K562 (cell line): Measurements from ENCODE around the gene MYL12A. TPM values are rescaled to one million over a fixed set of nuclear protein-coding genes. Genes with fewer than 3 reads are reported as not detected.
A peak's percentile ranks its signal among the peaks of the same experiment; 100 is the strongest.

Source experiments
- BRF2 ChIP-seq: IDR thresholded peaks from 3 replicates; pipeline ENCODE4 v1.6.1; 2011; ENCODE audit warnings: borderline replicate concordance, mild to moderate bottlenecking; ENCODE audit not compliant: insufficient read length, insufficient read depth
- E2F8 ChIP-seq: fragments of 450-650 bp; IDR thresholded peaks from 2 replicates; pipeline ENCODE4 v1.7.1; 2018; ENCODE audit warnings: mild to moderate bottlenecking, low read depth; ENCODE audit not compliant: partially characterized antibody
- ETS1 ChIP-seq: conservative IDR thresholded peaks from 2 replicates; pipeline ENCODE4 v1.6.1; 2011; ENCODE audit warnings: low read depth, mild to moderate bottlenecking, low read length; ENCODE audit not compliant: control insufficient read depth
- FIP1L1 ChIP-seq: fragments of 200-400 bp; formaldehyde crosslinking; IDR thresholded peaks from 2 replicates; pipeline ENCODE4 v1.6.1; 2018; ENCODE audit warnings: mild to moderate bottlenecking, low read depth, low read length; ENCODE audit not compliant: poor library complexity, severe bottlenecking
- FOXK1 ChIP-seq: sonication (generic); formaldehyde crosslinking; IDR thresholded peaks from 2 replicates; pipeline ENCODE4 v1.8.0; 2022; ENCODE audit warnings: missing genetic modification reagents, mild to moderate bottlenecking, borderline replicate concordance
- GTF2B ChIP-seq: IDR thresholded peaks from 2 replicates; pipeline ENCODE4 v1.6.1; 2011; ENCODE audit not compliant: insufficient read length; ENCODE audit errors: extremely low read depth
- JUNB ChIP-seq: fragments of 450-650 bp; formaldehyde crosslinking; conservative IDR thresholded peaks from 2 replicates; pipeline ENCODE4 v1.4.0; 2020; ENCODE audit warnings: mild to moderate bottlenecking
- KLF13 ChIP-seq: fragments of 450-650 bp; IDR thresholded peaks from 2 replicates; pipeline ENCODE4 v1.6.1; 2016; ENCODE audit warnings: missing genetic modification characterization, low read depth, mild to moderate bottlenecking, missing compliant biosample characterization, moderate library complexity, borderline replicate concordance
- NR2C2 ChIP-seq, 2 experiments: fragments of 200-800 bp in 1 of 2; sonication (Bioruptor generic) in 1 of 2; sonication (generic) in 1 of 2; formaldehyde crosslinking in 1 of 2; IDR thresholded peaks; 2 replicates each; pipeline versions ENCODE4 v1.6.1 to v1.8.0; 2016 to 2022; ENCODE audit warnings: mild to moderate bottlenecking in 1 of 2, missing compliant biosample characterization in 1 of 2, missing genetic modification characterization in 1 of 2, missing genetic modification reagents in 1 of 2
- NR2F6 ChIP-seq: fragments of 450-650 bp; formaldehyde crosslinking; IDR thresholded peaks from 2 replicates; pipeline ENCODE4 v1.4.0; 2020; ENCODE audit warnings: mild to moderate bottlenecking
- RHOXF2B ChIP-seq: fragments of 250-450 bp; sonication (Bioruptor Pico); conservative IDR thresholded peaks from 2 replicates; pipeline ENCODE4 v1.5.1; 2021
- THAP12 ChIP-seq: fragments of 250-450 bp; sonication (Bioruptor Pico); IDR thresholded peaks from 2 replicates; pipeline ENCODE4 v1.9.0; 2021; ENCODE audit warnings: mild to moderate bottlenecking, inconsistent platforms
- VEZF1 ChIP-seq: fragments of 200-800 bp; sonication (Bioruptor generic); IDR thresholded peaks from 2 replicates; pipeline ENCODE4 v1.6.1; 2017; ENCODE audit warnings: missing genetic modification characterization, missing compliant biosample characterization
- ZC3H11A ChIP-seq: IDR thresholded peaks from 2 replicates; pipeline ENCODE4 v1.6.1; 2012; ENCODE audit warnings: low read depth, low read length, improper control_type of control experiment
- ZNF146 ChIP-seq: IDR thresholded peaks from one replicate; pipeline ENCODE4 v1.6.1; 2018; ENCODE audit warnings: missing compliant biosample characterization; ENCODE audit not compliant: unreplicated experiment
- polyA plus RNA-seq, 8 experiments: library from polyadenylated mRNA; depleted of rRNA in 4 of 8; stranded (reverse) in 5 of 8; unstranded in 3 of 8; fragments of >200 nt; fragmentation: Nextera tagmentation in 2 of 8; fragmentation: Illumina TruSeq in 1 of 8; extraction: Ambion mirVana in 2 of 8; extraction: Trizol in 1 of 8; gene quantifications; 2 replicates each; pipeline versions ENCODE4 v1.2.1 to v1.2.3, GENCODE V29; 2011 to 2014; ENCODE audit warnings: inconsistent platforms in 1 of 8, missing spikeins in 1 of 8
- total RNA-seq, 7 experiments: library from RNA; depleted of rRNA in 6 of 7; stranded (reverse); fragments of >200 nt in 6 of 7; fragmentation: Illumina TruSeq in 2 of 7; extraction: Trizol in 2 of 7; gene quantifications; 2 replicates each; pipeline versions ENCODE4 v1.2.1 to v1.2.3, GENCODE V29; 2011 to 2021; ENCODE audit warnings: low replicate concordance in 1 of 7

MYL12A gene
- total and polyA plus RNA-seq, 9 of the 15 experiments (the other 6 are each of a cell fraction or from before 2014, with no cell fraction given) = 308 to 1,031 (median 559) TPM

GRCh38 chr18:3247240-3248061, at the start of gene MYL12A (continued):
- TF ChIP-seq E2F8 (peak; percentile 85), ZC3H11A (no peak), GTF2B (peak; percentile 34), RHOXF2B (CRISPR knock-in tag) (no peak), ETS1 (peak; percentile 87; the same call in 1 of the 2 replicates), THAP12 (peak; percentile 90), FIP1L1 (peak; percentile 71), NR2C2 (CRISPR knock-in tag; IDR thresholded peaks at IDR 0.05) (no peak), NR2C2 (tag; IDR thresholded peaks at IDR 0.05) (no peak), KLF13 (tag) (peak; percentile 16; the same call in 1 of the 2 replicates), BRF2 (no peak), ZNF146 (CRISPR knock-in tag) (no peak), NR2F6 (CRISPR knock-in tag) (no peak), FOXK1 (no peak), VEZF1 (CRISPR knock-in tag) (no peak), JUNB (CRISPR knock-in tag) (0 out of 2 replicates have a peak, but pooled peaks have one; percentile 5)
